ENCODE measurements around the gene ROPN1.
A peak's percentile ranks its signal among the peaks of the same experiment; 100 is the strongest.

Gene ROPN1

DNA sequence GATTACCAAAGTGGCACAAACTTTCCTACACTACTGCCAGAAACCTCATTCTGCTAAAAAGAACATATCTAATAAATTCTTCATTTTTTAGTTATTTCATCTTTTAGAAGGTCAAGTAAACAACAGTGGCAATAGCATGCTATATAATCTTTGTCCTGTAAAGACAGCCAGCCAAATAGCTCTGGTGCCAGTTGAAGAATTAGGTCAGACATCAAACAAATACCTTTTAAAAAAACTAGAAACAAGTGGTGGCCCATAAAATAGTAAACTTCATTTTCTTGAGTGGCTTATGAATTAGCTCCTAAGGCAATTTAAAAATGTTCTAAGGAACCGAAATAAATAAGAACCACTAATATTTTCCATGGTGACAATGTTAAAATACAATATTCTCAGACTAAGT lies 50.4 kb downstream of the ROPN1 start:
- DNase-seq: no peak

DNA sequence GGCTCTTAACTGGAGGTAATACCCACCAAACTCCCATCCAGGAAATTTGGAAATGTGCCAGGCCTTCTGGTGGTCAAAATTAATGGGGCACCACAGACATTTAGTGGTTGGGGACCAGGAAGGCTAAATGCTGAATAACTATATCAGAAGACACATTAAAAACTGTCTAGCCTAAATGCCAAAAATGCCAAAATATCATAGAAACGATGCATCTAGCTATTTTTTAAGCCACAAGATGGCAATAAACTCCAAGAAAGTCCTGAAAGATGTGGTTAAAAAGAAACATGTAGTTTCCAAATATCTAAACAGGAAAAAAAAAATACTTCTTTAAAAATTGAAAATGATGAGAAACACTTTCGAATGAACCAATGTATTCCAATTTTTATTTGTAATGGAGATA lies 50.8 kb downstream of the ROPN1 start:
- DNase-seq: peak; percentile 28

DNA sequence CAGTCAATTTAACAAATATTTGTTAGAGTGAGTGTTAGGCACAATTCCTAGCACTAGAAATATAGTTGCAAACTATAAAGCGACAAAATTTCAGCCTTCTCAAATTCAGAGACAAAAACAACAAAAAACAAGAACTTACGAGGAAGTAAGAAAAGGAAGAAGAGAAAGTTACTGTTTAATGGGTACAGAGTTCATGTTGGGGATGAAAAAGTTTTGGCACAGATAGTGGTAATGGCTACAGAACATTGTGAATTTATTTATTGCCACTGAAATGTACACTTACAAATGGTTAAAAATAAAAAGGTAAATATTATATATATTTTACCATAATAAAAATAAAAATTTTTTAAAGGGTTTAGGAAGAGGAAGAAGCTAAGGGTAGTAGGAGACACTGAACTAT lies 52.2 kb downstream of the ROPN1 start:
- no peak for DNase-seq

DNA sequence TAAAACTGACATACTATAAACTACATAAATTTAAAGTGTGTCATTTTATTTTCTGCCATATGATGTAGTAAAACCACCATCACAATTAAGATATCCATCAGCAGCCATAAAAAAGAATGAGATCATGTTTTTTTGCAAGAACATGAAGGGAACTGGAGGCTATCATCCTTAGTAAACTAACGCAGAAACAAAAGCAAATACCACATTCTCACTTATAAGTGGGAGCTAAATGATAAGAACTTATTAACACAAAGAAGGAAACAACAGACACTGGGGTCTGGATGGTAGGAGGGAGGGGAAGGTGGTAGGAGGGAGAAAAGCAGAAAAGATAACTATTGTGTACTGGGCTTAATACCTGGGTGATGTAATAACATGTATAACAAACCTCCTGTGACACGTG lies 55.5 kb downstream of the ROPN1 start:
- DNase-seq: no peak

DNA sequence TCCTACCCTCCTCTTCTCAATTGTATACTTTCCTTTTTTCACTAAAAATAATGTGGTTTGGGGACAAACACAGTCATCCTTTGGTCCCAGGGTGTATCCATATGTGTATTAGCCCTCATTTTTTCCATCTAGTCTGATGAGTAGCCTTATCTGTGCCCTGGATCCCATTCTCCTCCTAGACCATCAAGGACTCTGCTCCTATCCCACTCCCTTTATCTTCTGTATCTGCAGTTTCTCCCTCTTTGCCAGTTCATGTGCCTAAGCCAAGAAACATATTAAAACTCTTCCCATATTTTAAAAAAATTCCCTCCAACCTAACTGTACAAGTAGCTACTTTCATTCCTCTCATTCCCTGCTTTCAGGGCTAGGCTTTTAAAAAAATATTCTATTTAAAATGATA lies 56.1 kb downstream of the ROPN1 start:
- no peak for DNase-seq

DNA sequence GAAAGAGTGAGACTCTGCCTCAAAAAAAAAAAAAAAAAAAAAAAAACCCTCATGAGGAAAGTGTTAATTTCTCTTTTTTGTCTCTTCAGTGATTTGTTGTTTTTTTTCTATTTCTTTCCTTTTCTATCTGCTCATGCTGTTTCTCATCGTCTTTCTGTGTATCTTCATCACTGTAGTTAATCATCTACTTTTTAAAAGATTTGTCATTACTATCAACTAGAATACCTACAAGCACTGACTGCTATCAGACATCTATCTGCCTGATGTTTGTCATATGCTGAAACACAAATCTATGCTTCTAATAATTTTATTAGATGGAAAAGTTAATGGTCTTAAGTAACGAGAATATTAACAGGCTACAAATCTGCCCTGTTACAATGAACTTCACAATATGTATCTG lies 57.7 kb downstream of the ROPN1 start:
- DNase-seq: no peak

DNA sequence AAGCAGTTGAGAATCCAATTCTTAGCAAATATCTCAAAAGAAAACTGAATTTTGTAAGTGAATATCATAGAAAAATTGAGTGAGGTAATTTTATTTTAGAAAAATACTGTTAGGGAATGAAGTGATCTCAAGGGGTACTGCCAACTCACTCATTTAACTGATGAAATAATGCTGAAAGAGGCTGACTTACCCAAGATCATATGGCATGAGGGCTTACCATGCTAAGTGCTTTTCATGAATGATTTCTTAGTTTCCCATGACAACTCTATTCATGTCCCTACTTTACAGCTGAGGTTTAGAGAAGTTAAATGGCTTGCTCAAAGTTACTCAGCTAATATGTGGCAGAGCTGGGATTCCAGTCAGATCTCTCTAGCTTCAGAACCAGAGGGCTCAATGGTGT lies 61.5 kb downstream of the ROPN1 start:
- no peak for DNase-seq

DNA sequence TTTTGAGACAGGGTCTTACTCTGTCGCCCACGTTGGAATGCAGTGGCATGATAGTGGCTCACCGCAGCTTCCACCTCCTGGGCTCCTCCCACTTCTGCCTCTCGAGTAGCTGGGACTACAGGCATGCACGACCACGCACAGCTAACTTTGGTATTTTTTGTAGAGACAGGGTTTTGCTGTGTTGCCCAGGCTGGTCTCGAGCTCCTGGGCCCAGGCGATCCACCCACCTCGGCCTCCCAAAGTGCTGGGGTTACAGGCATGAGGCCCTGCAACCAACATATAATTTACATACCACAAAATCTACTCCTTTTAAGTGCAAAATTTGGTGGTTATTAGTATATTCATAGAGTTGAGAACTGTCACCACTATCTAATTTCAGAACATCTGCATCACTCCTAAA lies 62.6 kb downstream of the ROPN1 start:
- DNase-seq: no peak

DNA sequence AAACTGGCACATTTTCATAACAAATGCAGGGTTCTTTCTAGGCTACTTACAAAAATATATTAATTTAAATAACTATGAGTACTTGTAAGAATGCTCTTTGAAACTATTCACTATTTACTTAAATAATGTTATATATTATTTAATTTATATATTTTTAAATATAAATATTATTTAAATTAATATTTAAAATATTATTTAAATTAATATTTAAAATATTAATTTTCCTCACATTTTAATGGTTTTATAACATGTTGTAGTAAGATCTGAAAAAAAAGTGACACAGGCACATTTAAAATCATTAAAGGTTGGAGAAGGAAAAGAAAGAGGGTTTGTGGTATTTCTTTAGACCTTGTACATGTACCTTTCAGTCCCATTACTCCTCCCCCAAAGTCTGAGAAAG lies 65.5 kb downstream of the ROPN1 start:
- DNase-seq: no peak

DNA sequence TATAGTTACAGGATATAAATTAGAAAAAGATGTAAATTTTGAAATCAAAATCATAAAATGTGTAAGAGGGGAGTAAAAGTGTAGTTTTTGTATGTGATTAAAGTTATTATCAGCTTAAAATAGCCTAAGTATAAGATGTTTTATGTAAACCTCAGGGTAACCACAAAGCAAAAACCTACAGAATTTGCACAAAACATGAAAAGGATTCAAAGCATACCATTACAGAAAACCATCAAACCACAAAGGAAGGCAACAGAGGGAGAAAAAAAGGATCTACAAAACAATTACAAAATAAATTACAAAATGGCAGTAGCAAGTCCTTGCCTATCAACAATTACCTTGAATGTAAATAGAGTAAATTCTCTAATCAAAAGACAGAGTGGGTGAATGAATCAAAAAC lies 71.1 kb downstream of the ROPN1 start:
- no peak for DNase-seq

DNA sequence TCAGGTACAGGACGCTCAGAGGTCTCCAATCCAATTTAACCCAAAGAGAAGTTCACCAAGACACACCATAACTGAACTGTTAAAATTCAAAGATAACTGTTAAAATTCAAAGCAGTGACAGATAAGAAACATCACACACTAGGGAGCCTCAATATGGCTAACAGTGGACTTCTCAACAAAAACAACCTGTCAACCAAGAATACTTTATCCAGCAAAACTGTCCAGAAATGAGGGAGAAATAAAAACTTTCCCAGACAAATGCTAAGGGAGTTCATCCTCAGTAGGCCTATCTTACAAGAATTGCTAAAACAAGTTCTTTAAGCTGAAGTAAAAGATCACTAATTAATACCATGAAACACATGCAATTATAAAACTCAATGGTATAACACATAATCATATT lies 71.5 kb downstream of the ROPN1 start:
- no peak for DNase-seq

DNA sequence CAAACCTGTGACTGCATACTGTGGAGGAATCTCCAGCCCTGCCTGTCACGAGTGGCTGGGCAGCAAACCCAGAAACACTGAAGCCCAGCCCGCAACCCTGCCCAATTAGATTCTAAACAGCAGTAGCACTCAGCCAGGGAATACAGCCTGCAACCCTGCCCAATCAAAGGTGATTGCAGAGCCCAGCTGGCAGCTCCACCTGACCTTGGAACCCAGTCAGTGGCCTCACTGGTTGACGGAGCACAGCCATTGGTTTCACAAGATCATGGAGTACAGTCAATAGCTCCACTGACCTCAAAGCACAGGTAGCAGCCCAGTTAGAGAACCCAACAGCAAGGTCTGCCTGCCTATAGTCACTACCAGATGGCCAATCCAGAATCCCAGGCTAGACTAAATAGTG lies 72.6 kb downstream of the ROPN1 start:
- no peak for DNase-seq

All from hematopoietic multipotent progenitor cell treated with erythropoietin and hydrocortisone succinate and interleukin-3 and kit ligand, for 4 days (in vitro differentiated cells).